Measurements from ENCODE around the gene CD164L2.

CD164L2 gene

GRCh38 chr1:27363766-27364695, 19.1 kb downstream of the CD164L2 start:
- no peak for DNase-seq (ENCODE audit: low spot score)

- DNase-seq (ENCODE audit: low spot score) = no peak
Observed at GRCh38 chr1:27361553-27361952, 21.6 kb downstream of the CD164L2 start.

- no peak for DNase-seq (ENCODE audit: low spot score)
Observed at GRCh38 chr1:27361044-27361402, 22.1 kb downstream of the CD164L2 start.

GRCh38 chr1:27360159-27361043, 22.7 kb downstream of the CD164L2 start:
- peak; percentile 34 for DNase-seq (ENCODE audit: low spot score)

- DNase-seq (ENCODE audit: low spot score) = no peak
Observed at GRCh38 chr1:27359822-27360158, 23.3 kb downstream of the CD164L2 start.

GRCh38 chr1:27358928-27359313, 24.2 kb downstream of the CD164L2 start:
- no peak for DNase-seq (ENCODE audit: low spot score)

- DNase-seq (ENCODE audit: low spot score) = no peak
Observed at GRCh38 chr1:27358038-27358927, 24.9 kb downstream of the CD164L2 start.

- DNase-seq (ENCODE audit: low spot score) = peak; percentile 81
Observed at GRCh38 chr1:27357281-27358037, 25.7 kb downstream of the CD164L2 start.

GRCh38 chr1:27356619-27357280, 26.4 kb downstream of the CD164L2 start:
- peak; percentile 40 for DNase-seq (ENCODE audit: low spot score)

GRCh38 chr1:27356277-27356618, 26.9 kb downstream of the CD164L2 start:
- no peak for DNase-seq (ENCODE audit: low spot score)

GRCh38 chr1:27355683-27356082, 27.4 kb downstream of the CD164L2 start:
- no peak for DNase-seq (ENCODE audit: low spot score)

GRCh38 chr1:27353629-27354028, 29.5 kb downstream of the CD164L2 start:
- DNase-seq (ENCODE audit: low spot score) = no peak

GRCh38 chr1:27353166-27353565, 30.0 kb downstream of the CD164L2 start:
- DNase-seq (ENCODE audit: low spot score) = no peak

GRCh38 chr1:27351541-27352107, 31.5 kb downstream of the CD164L2 start:
- no peak for DNase-seq (ENCODE audit: low spot score)

- no peak for DNase-seq (ENCODE audit: low spot score)
Observed at GRCh38 chr1:27350663-27351540, 32.2 kb downstream of the CD164L2 start.

GRCh38 chr1:27349784-27350662, 33.1 kb downstream of the CD164L2 start:
- peak; percentile 14 for DNase-seq (ENCODE audit: low spot score)

GRCh38 chr1:27348861-27349783, 34.0 kb downstream of the CD164L2 start:
- peak; percentile 28 for DNase-seq (ENCODE audit: low spot score)
